ENCODE data around the gene CRYBB1. TPM values are rescaled to one million over a fixed set of nuclear protein-coding genes. Genes with fewer than 3 reads are reported as not detected.

CRYBB1 gene
- total RNA-seq, 4 donors from 2014 or later, result not detected

- no peaks in the 10 kb centered on the region for H3K9me3 ChIP-seq
- TF ChIP-seq POLR2A (IDR thresholded peaks at IDR 0.05), result no peak
- TF ChIP-seq, protein P1, sequence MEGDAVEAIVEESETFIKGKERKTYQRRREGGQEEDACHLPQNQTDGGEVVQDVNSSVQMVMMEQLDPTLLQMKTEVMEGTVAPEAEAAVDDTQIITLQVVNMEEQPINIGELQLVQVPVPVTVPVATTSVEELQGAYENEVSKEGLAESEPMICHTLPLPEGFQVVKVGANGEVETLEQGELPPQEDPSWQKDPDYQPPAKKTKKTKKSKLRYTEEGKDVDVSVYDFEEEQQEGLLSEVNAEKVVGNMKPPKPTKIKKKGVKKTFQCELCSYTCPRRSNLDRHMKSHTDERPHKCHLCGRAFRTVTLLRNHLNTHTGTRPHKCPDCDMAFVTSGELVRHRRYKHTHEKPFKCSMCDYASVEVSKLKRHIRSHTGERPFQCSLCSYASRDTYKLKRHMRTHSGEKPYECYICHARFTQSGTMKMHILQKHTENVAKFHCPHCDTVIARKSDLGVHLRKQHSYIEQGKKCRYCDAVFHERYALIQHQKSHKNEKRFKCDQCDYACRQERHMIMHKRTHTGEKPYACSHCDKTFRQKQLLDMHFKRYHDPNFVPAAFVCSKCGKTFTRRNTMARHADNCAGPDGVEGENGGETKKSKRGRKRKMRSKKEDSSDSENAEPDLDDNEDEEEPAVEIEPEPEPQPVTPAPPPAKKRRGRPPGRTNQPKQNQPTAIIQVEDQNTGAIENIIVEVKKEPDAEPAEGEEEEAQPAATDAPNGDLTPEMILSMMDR (IDR thresholded peaks at IDR 0.05), result no peak
- peaks cover 0 to 4% (median 0%) of the 10 kb centered on the region in 4 donors for H3K4me1 ChIP-seq
- no peaks in the 10 kb centered on the region for H3K36me3 ChIP-seq
- no peak for DNase-seq
- H3K27me3 ChIP-seq, result no peaks in the 10 kb centered on the region
- no peak overlapping the region for H3K4me3 ChIP-seq
- H3K27ac ChIP-seq, result no peak overlapping the region
Observed at GRCh38 chr22:26632422-26633155, 14.8 kb upstream of the CRYBB1 start.

GRCh38 chr22:26631282-26631681 lies 13.5 kb upstream of the CRYBB1 start:
- H3K27ac ChIP-seq, result no peak overlapping the region
- peaks cover 0 to 4% (median 0%) of the 10 kb centered on the region in 4 donors for H3K4me1 ChIP-seq
- H3K9me3 ChIP-seq, result no peaks in the 10 kb centered on the region
- H3K27me3 ChIP-seq, result no peaks in the 10 kb centered on the region
- H3K36me3 ChIP-seq, result no peaks in the 10 kb centered on the region
- TF ChIP-seq, protein P1 (IDR thresholded peaks at IDR 0.05), result no peak
- TF ChIP-seq POLR2A (IDR thresholded peaks at IDR 0.05), result no peak
- no peak overlapping the region for H3K4me3 ChIP-seq
- DNase-seq, result no peak

- no peaks in the 10 kb centered on the region for H3K36me3 ChIP-seq
- TF ChIP-seq, protein P1 (IDR thresholded peaks at IDR 0.05), result no peak
- TF ChIP-seq POLR2A (IDR thresholded peaks at IDR 0.05), result no peak
- H3K9me3 ChIP-seq, result no peaks in the 10 kb centered on the region
- H3K4me1 ChIP-seq, result peaks cover 0 to 4% (median 0%) of the 10 kb centered on the region in 4 donors
- H3K4me3 ChIP-seq, result no peak overlapping the region
- no peak for DNase-seq
- no peaks in the 10 kb centered on the region for H3K27me3 ChIP-seq
- H3K27ac ChIP-seq, result no peak overlapping the region
Observed at GRCh38 chr22:26629988-26630761, 12.3 kb upstream of the CRYBB1 start.

- H3K4me1 ChIP-seq, result peaks cover 0 to 4% (median 0%) of the 10 kb centered on the region in 4 donors
- no peaks in the 10 kb centered on the region for H3K27me3 ChIP-seq
- H3K36me3 ChIP-seq, result no peaks in the 10 kb centered on the region
- H3K27ac ChIP-seq, result no peak overlapping the region
- TF ChIP-seq POLR2A (IDR thresholded peaks at IDR 0.05), result no peak
- TF ChIP-seq, protein P1 (IDR thresholded peaks at IDR 0.05), result no peak
- H3K4me3 ChIP-seq, result no peak overlapping the region
- no peak for DNase-seq
- no peaks in the 10 kb centered on the region for H3K9me3 ChIP-seq
Observed at GRCh38 chr22:26624803-26625202, 7.0 kb upstream of the CRYBB1 start.

- DNase-seq, result no peak
- TF ChIP-seq, protein P1 (IDR thresholded peaks at IDR 0.05), result no peak
- no peak for TF ChIP-seq POLR2A (IDR thresholded peaks at IDR 0.05)
- H3K4me3 ChIP-seq, result no peak overlapping the region
- H3K4me1 ChIP-seq, result no peaks in the 10 kb centered on the region
- H3K27ac ChIP-seq, result no peak overlapping the region
- no peaks in the 10 kb centered on the region for H3K36me3 ChIP-seq
- H3K27me3 ChIP-seq, result no peaks in the 10 kb centered on the region
- no peaks in the 10 kb centered on the region for H3K9me3 ChIP-seq
Observed at GRCh38 chr22:26623984-26624383, 6.2 kb upstream of the CRYBB1 start.
